Liver (tissue), 9 donors: ENCODE data around the gene MAPT. TPM values are rescaled to one million over a fixed set of nuclear protein-coding genes. Genes with fewer than 3 reads are reported as not detected.

Experiments
- DNase-seq: peaks from one replicate; pipeline ENCODE4 v3.0.0-alpha.2; 2017; ENCODE audit warnings: low spot score
- H3K27ac ChIP-seq, 2 donors: one replicate each; pipeline ENCODE4 v1.7.0; 2013; ENCODE audit warnings: inconsistent platforms in 2 of 2, low read length in 2 of 2, control low read depth in 1 of 2, low read depth in 1 of 2, mild to moderate bottlenecking in 1 of 2
- H3K27me3 ChIP-seq, 4 donors: one replicate each; pipeline versions ENCODE4 v1.6.1 to v1.7.0; 2013; ENCODE audit warnings: low read length in 3 of 4, inconsistent platforms in 1 of 4, mild to moderate bottlenecking in 1 of 4, moderate library complexity in 1 of 4; ENCODE audit not compliant: control insufficient read depth in 4 of 4, insufficient read depth in 4 of 4
- H3K36me3 ChIP-seq, 4 donors: one replicate each; pipeline versions ENCODE4 v1.6.1 to v1.7.0; 2013; ENCODE audit warnings: low read length in 3 of 4, mild to moderate bottlenecking in 3 of 4, low read depth in 1 of 4, moderate library complexity in 1 of 4; ENCODE audit not compliant: control insufficient read depth in 4 of 4, insufficient read depth in 3 of 4
- H3K4me1 ChIP-seq, 4 donors: one replicate each; pipeline versions ENCODE4 v1.6.1 to v1.7.0; 2013; ENCODE audit warnings: low read length in 3 of 4, mild to moderate bottlenecking in 3 of 4, moderate library complexity in 1 of 4; ENCODE audit not compliant: control insufficient read depth in 4 of 4, insufficient read depth in 4 of 4
- H3K4me3 ChIP-seq, 3 donors: one replicate each; pipeline versions ENCODE4 v1.6.1 to v1.7.0; 2013; ENCODE audit warnings: low read length in 3 of 3, control low read depth in 1 of 3, low read depth in 1 of 3, mild to moderate bottlenecking in 1 of 3
- H3K9ac ChIP-seq, 2 donors: one replicate each; pipeline ENCODE4 v1.7.0; 2013; ENCODE audit warnings: low read length in 2 of 2, mild to moderate bottlenecking in 2 of 2, moderate library complexity in 2 of 2, control low read depth in 1 of 2, low read depth in 1 of 2
- H3K9me3 ChIP-seq, 4 donors: one replicate each; pipeline versions ENCODE4 v1.6.1 to v1.7.0; 2013; ENCODE audit warnings: low read length in 3 of 4; ENCODE audit not compliant: control insufficient read depth in 4 of 4
- ATF3 ChIP-seq: IDR thresholded peaks from 2 replicates; pipeline ENCODE4 v1.6.1; 2016; ENCODE audit warnings: antibody characterized with exemption
- CTCF ChIP-seq: fragments of 150-350 bp; IDR thresholded peaks from 2 replicates; pipeline ENCODE4 v1.5.1; 2017; ENCODE audit warnings: improper control_type of control experiment, low read depth, low read length; ENCODE audit not compliant: missing input control
- EGR1 ChIP-seq, 2 donors: IDR thresholded peaks; 2 replicates each; pipeline ENCODE4 v1.6.1; 2016 to 2018; ENCODE audit warnings: antibody characterized with exemption in 2 of 2, low read depth in 2 of 2
- FOXA1 ChIP-seq: IDR thresholded peaks from 2 replicates; pipeline ENCODE4 v1.6.1; 2016; ENCODE audit warnings: antibody characterized with exemption
- FOXA2 ChIP-seq: IDR thresholded peaks from 2 replicates; pipeline ENCODE4 v1.6.1; 2016; ENCODE audit warnings: antibody characterized with exemption
- GABPA ChIP-seq, 2 donors: IDR thresholded peaks in 1 of 2; conservative IDR thresholded peaks in 1 of 2; 2 replicates each; pipeline ENCODE4 v1.6.1; 2016; ENCODE audit warnings: antibody characterized with exemption in 2 of 2, mild to moderate bottlenecking in 1 of 2, moderate library complexity in 1 of 2
- HNF4A ChIP-seq, 2 donors: conservative IDR thresholded peaks; 2 replicates each; pipeline ENCODE4 v1.6.1; 2016; ENCODE audit warnings: antibody characterized with exemption in 2 of 2, mild to moderate bottlenecking in 2 of 2
- HNF4G ChIP-seq: IDR thresholded peaks from 2 replicates; pipeline ENCODE4 v1.6.1; 2016; ENCODE audit warnings: antibody characterized with exemption
- JUND ChIP-seq, 2 donors: IDR thresholded peaks; 2 replicates each; pipeline ENCODE4 v1.6.1; 2016; ENCODE audit warnings: antibody characterized with exemption in 2 of 2
- MAX ChIP-seq: IDR thresholded peaks from 2 replicates; pipeline ENCODE4 v1.6.1; 2016; ENCODE audit warnings: antibody characterized with exemption
- NR2F2 ChIP-seq: IDR thresholded peaks from 2 replicates; pipeline ENCODE4 v1.6.1; 2016; ENCODE audit warnings: antibody characterized with exemption
- RAD21 ChIP-seq, 2 donors: IDR thresholded peaks; 2 replicates each; pipeline ENCODE4 v1.6.1; 2016; ENCODE audit warnings: antibody characterized with exemption in 2 of 2, mild to moderate bottlenecking in 2 of 2
- REST ChIP-seq: IDR thresholded peaks from 2 replicates; pipeline ENCODE4 v1.6.1; 2016; ENCODE audit warnings: antibody characterized with exemption, mild to moderate bottlenecking
- RXRA ChIP-seq, 2 donors: IDR thresholded peaks; 2 replicates each; pipeline ENCODE4 v1.6.1; 2017 to 2018; ENCODE audit warnings: antibody characterized with exemption in 2 of 2, mild to moderate bottlenecking in 1 of 2
- SP1 ChIP-seq: IDR thresholded peaks from 2 replicates; pipeline ENCODE4 v1.6.1; 2018; ENCODE audit warnings: antibody characterized with exemption, mild to moderate bottlenecking
- TAF1 ChIP-seq: conservative IDR thresholded peaks from 2 replicates; pipeline ENCODE4 v1.6.1; 2016; ENCODE audit warnings: antibody characterized with exemption, mild to moderate bottlenecking
- YY1 ChIP-seq: IDR thresholded peaks from 2 replicates; pipeline ENCODE4 v1.6.1; 2016; ENCODE audit warnings: antibody characterized with exemption, mild to moderate bottlenecking
- WGBS: extraction: QIAGEN DNeasy Blood & Tissue Kit; methylation state at CpG from one replicate; pipeline ENCODE4 v1.1.7; 2013; 5-methylcytosine and 5-hydroxymethylcytosine counted together
- polyA plus RNA-seq, 2 donors: library from polyadenylated mRNA; stranded (reverse) in 1 of 2; unstranded in 1 of 2; fragments of 200-250 nt in 1 of 2; fragments of >200 nt in 1 of 2; fragmentation: Nextera tagmentation in 1 of 2; extraction: Ambion mirVana in 1 of 2; gene quantifications; one replicate each; pipeline versions ENCODE4 v1.2.1 to v1.2.3, GENCODE V29; 2013 to 2015
- total RNA-seq, 2 donors: library from RNA; depleted of rRNA; stranded (reverse); fragments of >200 nt; gene quantifications; one replicate each; pipeline ENCODE4 v1.2.3, GENCODE V29; 2014
- TF ChIP-seq, protein P1 (sequence below): IDR thresholded peaks from 2 replicates; pipeline ENCODE4 v1.6.1; 2016; ENCODE audit warnings: antibody characterized with exemption
- donor health status: healthy.
- donor health status: healthy.
- donor health status: healthy.
- donor health status: healthy.
- donor health status: healthy.

The MAPT gene
- total and polyA plus RNA-seq, 4 donors, result 0.05 to 0.67 (median 0.27) TPM

DNA sequence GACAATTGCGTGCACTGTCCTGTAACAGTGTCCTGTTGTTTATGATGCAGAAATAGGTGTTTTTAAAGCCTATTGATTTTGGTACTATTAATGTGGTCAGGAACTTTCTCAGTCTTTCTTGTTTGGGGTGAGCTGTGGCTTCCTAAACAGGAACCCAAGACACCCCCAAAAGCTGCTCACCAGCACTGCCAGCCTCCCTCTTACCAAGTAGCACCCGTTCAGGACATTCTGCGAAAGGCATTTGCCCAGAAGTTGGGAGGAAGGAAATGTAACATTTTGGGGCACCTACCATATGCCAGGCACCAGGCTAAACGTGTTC lies 83.1 kb downstream of the MAPT start:
- TF ChIP-seq SP1 (no peak), EGR1 (IDR thresholded peaks at IDR 0.05; ENCODE audit: low read depth in 2 of 2) (no peak), YY1 (no peak), RAD21 (IDR thresholded peaks at IDR 0.05) (no peak), TAF1 (no peak), GABPA (IDR thresholded peaks at IDR 0.05 in 1 of 2, conservative IDR thresholded peaks at IDR 0.05 in 1 of 2) (no peak), JUND (IDR thresholded peaks at IDR 0.05) (no peak), NR2F2 (no peak), FOXA1 (no peak), ATF3 (no peak), HNF4G (no peak), RXRA (IDR thresholded peaks at IDR 0.05) (no peak), REST (no peak), CTCF (no peak)
- TF ChIP-seq, protein P1, sequence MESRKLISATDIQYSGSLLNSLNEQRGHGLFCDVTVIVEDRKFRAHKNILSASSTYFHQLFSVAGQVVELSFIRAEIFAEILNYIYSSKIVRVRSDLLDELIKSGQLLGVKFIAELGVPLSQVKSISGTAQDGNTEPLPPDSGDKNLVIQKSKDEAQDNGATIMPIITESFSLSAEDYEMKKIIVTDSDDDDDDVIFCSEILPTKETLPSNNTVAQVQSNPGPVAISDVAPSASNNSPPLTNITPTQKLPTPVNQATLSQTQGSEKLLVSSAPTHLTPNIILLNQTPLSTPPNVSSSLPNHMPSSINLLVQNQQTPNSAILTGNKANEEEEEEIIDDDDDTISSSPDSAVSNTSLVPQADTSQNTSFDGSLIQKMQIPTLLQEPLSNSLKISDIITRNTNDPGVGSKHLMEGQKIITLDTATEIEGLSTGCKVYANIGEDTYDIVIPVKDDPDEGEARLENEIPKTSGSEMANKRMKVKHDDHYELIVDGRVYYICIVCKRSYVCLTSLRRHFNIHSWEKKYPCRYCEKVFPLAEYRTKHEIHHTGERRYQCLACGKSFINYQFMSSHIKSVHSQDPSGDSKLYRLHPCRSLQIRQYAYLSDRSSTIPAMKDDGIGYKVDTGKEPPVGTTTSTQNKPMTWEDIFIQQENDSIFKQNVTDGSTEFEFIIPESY, result no peak
- Histone ChIP-seq H3K27me3 (no peaks in the 10 kb centered on the region), H3K27ac (no peak overlapping the region), H3K4me1 (no peaks in the 10 kb centered on the region), H3K4me3 (no peak overlapping the region), H3K36me3 (no peaks in the 10 kb centered on the region), H3K9me3 (no peaks in the 10 kb centered on the region), H3K9ac (no peak overlapping the region)
- 80% methylated on average over 4 of the region's 4 CpGs for WGBS
- no peak for DNase-seq

GRCh38 chr17:45977976-45978626 lies 83.7 kb downstream of the MAPT start:
- no peak overlapping the region for H3K9ac ChIP-seq
- no peak overlapping the region for H3K27ac ChIP-seq
- no peak for DNase-seq
- no peaks in the 10 kb centered on the region for H3K4me1 ChIP-seq
- no peak overlapping the region for H3K4me3 ChIP-seq
- H3K27me3 ChIP-seq, result no peaks in the 10 kb centered on the region
- WGBS, result 79% methylated on average over 3 of the region's 3 CpGs
- H3K36me3 ChIP-seq, result no peaks in the 10 kb centered on the region
- H3K9me3 ChIP-seq, result no peaks in the 10 kb centered on the region
- TF ChIP-seq EGR1 (IDR thresholded peaks at IDR 0.05; ENCODE audit: low read depth in 2 of 2), result no peak
- no peak for TF ChIP-seq TAF1
- no peak for TF ChIP-seq SP1
- no peak for TF ChIP-seq REST
- TF ChIP-seq HNF4A (conservative IDR thresholded peaks at IDR 0.05), result no peak
- no peak for TF ChIP-seq GABPA (IDR thresholded peaks at IDR 0.05 in 1 of 2, conservative IDR thresholded peaks at IDR 0.05 in 1 of 2)
- no peak for TF ChIP-seq HNF4G
- no peak for TF ChIP-seq FOXA2
- TF ChIP-seq MAX, result no peak
- TF ChIP-seq, protein P1, result no peak
- TF ChIP-seq ATF3, result no peak
